Kidney (tissue), 14 donors: ENCODE results near the gene TREML4. TPM values are rescaled to one million over a fixed set of nuclear protein-coding genes. Genes with fewer than 3 reads are reported as not detected.

Experiments
- DNase-seq, 5 donors: peaks; one replicate each; pipeline ENCODE4 v3.0.0-alpha.2; 2013 to 2020
- FAIRE-seq: peaks from 2 replicates; lab custom pipeline; 2012; peaks lifted over from hg19 to GRCh38; lab: Jason Lieb, UNC
- H3K27ac ChIP-seq, 2 donors: one replicate each; pipeline ENCODE4 v1.7.0; 2013; ENCODE audit warnings: low read depth in 2 of 2, low read length in 2 of 2, inconsistent platforms in 1 of 2
- H3K27me3 ChIP-seq: one replicate; pipeline ENCODE4 v1.7.1; 2013; ENCODE audit warnings: low read length, inconsistent platforms; ENCODE audit not compliant: control insufficient read depth, insufficient read depth
- H3K36me3 ChIP-seq, 3 donors: one replicate each; pipeline versions ENCODE4 v1.7.0 to v1.7.1; 2013; ENCODE audit warnings: low read length in 3 of 3, control low read depth in 1 of 3, inconsistent platforms in 1 of 3; ENCODE audit not compliant: insufficient read depth in 3 of 3, control insufficient read depth in 2 of 3
- H3K4me1 ChIP-seq, 3 donors: one replicate each; pipeline versions ENCODE4 v1.7.0 to v1.7.1; 2013; ENCODE audit warnings: low read length in 3 of 3, inconsistent platforms in 1 of 3, low read depth in 1 of 3; ENCODE audit not compliant: control insufficient read depth in 2 of 3, insufficient read depth in 2 of 3
- H3K4me3 ChIP-seq, 3 donors: one replicate each; pipeline versions ENCODE4 v1.7.0 to v1.8.1; 2013; ENCODE audit warnings: low read length in 3 of 3, control low read depth in 1 of 3, inconsistent platforms in 1 of 3
- H3K9ac ChIP-seq, 3 donors: one replicate each; pipeline versions ENCODE4 v1.7.0 to v1.7.1; 2013; ENCODE audit warnings: low read length in 3 of 3, control low read depth in 1 of 3, inconsistent platforms in 1 of 3
- H3K9me3 ChIP-seq, 3 donors: one replicate each; pipeline versions ENCODE4 v1.7.0 to v1.7.1; 2013; ENCODE audit warnings: low read length in 3 of 3, control low read depth in 1 of 3, inconsistent platforms in 1 of 3; ENCODE audit not compliant: control insufficient read depth in 2 of 3, insufficient read depth in 1 of 3
- CTCF ChIP-seq: IDR thresholded peaks from 3 replicates; pipeline ENCODE4 v1.5.1; 2012; ENCODE audit warnings: mild to moderate bottlenecking, moderate library complexity, borderline replicate concordance; ENCODE audit not compliant: insufficient read depth; ENCODE audit errors: extremely low read depth
- intact Hi-C: fragments of 100-400 bp; cut with DNase I; formaldehyde crosslinking; loops from one replicate; pipeline ENCODE4 v1.11.1; 2022
- polyA plus RNA-seq: library from polyadenylated mRNA; stranded (reverse); fragments of 350-450 nt; fragmentation: Illumina TruSeq; extraction: RNeasy Lipid Tissue Mini Kit (QIAGEN cat#74804); gene quantifications from one replicate; pipeline ENCODE4 v1.2.3, GENCODE V29; 2014; ENCODE audit warnings: low read depth, low replicate concordance; ENCODE audit not compliant: insufficient read depth
- total RNA-seq: library from RNA; stranded (reverse); fragmentation: NEBNext Ultra II Directional; extraction: Animal tissue kit (Norgen Biotek cat#: 25700); gene quantifications from one replicate; pipeline ENCODE4 v1.2.1, GENCODE V29; 2021
- donor health status: control.
- donor health status: control.
- donor health status: control.
- donor health status: control.
- donor health status: control.
- donor health status: DM: yes; HTN: yes; CAD: no.
- donor health status: Normal renal cell carcinoma (clear cell type).

The TREML4 gene
- total and polyA plus RNA-seq, 2 donors from 2014 or later = not detected

DNA sequence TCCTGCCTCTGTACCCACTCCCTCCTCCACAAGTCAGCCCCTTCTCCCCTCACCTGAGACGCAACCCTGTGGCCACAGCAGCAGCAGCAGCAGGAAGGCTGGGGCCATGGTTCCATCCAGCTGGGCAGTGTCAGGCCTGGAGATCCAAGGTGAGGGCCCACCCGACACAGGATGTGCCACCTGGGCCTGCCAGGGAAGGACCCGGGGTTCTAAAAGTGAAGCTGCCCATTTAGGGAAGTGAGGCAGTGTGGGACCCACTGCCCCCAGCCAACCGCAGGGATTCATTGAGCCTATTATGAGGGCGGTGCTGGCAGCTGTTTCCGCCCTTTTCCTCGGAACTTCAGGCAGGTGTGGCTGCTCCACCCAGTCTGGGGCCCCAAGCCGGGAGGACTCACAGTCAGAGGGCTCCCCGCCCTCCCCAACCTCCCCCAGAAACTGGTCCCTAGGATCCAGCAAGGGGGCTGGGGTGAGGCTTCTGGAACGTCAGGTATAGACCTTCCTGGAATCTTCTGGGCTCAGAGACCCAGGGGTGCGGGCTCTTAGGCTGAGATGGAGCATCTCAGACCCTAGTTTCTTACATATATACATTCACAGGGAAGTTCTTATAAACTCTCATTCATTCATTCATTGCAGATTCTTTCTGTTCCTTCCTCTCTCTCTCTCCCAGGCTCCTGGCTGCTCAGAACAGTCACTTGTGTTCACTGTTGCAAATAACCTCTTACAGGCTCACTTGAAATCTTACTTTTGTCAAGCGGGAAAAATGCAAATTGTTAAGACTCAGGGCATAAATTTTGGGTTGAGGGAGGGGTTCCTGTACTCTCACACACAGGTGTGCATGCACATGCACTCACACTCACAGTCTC, 27.0 kb upstream of the TREML4 start, which contains the start of gene TREML2:
Gene TREML2 (minus strand): TSS at position 249 of the 863 bp plus-strand sequence. CDS start 141 bp downstream, at position 108.
- Histone ChIP-seq H3K4me1 (no peaks in the 10 kb centered on the region), H3K4me3 (no peak within 1 kb of the TSS), H3K36me3 (no peaks in the 10 kb centered on the region), H3K9me3 (no peaks in the 10 kb centered on the region), H3K27ac (no peak within 1 kb of the TSS), H3K9ac (no peak within 1 kb of the TSS), H3K27me3 (no peaks in the 10 kb centered on the region)
- DNase-seq = peak in 1 of 5 donors; percentile 4
- no peak for TF ChIP-seq CTCF
- no peak for FAIRE-seq
- intact Hi-C loops = no loop called here

DNA sequence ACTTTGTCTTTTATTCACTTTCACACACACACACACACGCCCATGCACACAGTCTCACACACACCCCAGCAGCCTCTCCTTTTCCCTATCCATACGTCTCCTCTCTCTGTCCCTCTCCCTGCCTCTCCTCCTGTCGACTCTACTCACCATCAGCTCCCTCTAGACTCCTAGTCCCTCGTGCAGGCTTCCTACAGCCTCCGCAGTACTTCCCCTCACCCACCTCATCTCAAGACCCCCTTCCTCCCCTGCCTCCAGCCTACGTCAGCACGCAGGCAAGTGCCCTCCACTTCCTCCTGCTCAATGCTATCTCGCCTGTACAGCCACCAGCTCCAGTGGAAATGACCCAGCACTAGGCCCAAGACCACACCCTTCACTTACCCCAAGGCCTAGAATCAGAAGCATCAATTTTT, 26.4 kb upstream of the TREML4 start:
- FAIRE-seq (no peak), DNase-seq (peak in 1 of 5 donors; percentile 7)
- no peaks in the 10 kb centered on the region for H3K9me3 ChIP-seq
- no peaks in the 10 kb centered on the region for H3K4me1 ChIP-seq
- no peaks in the 10 kb centered on the region for H3K27me3 ChIP-seq
- no peak overlapping the region for H3K4me3 ChIP-seq
- H3K27ac ChIP-seq = no peak overlapping the region
- H3K9ac ChIP-seq = no peak overlapping the region
- no peak for TF ChIP-seq CTCF
- intact Hi-C loops = no loop called here
- no peaks in the 10 kb centered on the region for H3K36me3 ChIP-seq

DNA sequence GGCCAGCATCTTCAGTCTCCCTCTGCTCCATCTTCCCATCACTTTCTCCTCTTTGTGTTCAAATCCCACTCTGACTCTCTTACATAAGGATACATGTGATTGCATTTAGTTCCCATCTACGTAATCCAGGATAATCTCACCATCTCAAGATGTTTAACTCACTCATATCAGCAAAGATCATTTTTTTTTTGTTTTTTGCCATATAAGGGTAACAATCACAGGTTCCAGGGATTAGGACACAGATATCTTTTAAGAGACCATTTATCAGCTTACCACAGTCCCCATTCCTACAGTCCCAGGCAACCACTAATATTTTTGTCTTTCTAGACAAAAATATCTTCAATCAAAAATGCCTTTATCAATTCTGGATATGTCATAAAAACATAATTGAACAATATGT, 24.0 kb upstream of the TREML4 start:
- Histone ChIP-seq H3K36me3 (no peaks in the 10 kb centered on the region), H3K9ac (no peak overlapping the region), H3K4me3 (no peak overlapping the region), H3K27ac (no peak overlapping the region), H3K4me1 (no peaks in the 10 kb centered on the region), H3K9me3 (no peaks in the 10 kb centered on the region), H3K27me3 (no peaks in the 10 kb centered on the region)
- FAIRE-seq = no peak
- no peak for TF ChIP-seq CTCF
- intact Hi-C loops = no loop called here
- DNase-seq = no peak
